CD4-positive, alpha-beta T cell (primary cell): Measurements from ENCODE around the gene DNAH3. TPM values are rescaled to one million over a fixed set of nuclear protein-coding genes. Genes with fewer than 3 reads are reported as not detected.

ENCODE experiments used
- ATAC-seq: fragments of 200-7000 bp; cut with Tn5 transposase; one replicate; pipeline ENCODE4 v1.10.0; 2022; ENCODE audit warnings: mild to moderate bottlenecking; ENCODE audit not compliant: poor library complexity
- CTCF ChIA-PET: fragments of 350-600 bp; sonication (Branson Sonifier 250); formaldehyde crosslinking; loops from one replicate; lab custom pipeline; 2021; ENCODE audit warnings: antibody characterized with exemption, inconsistent platforms; lab: Charles Lee
- POLR2A ChIA-PET: fragments of 350-600 bp; sonication (Branson Sonifier 250); formaldehyde crosslinking; loops from one replicate; lab custom pipeline; 2021; ENCODE audit warnings: antibody characterized with exemption, inconsistent platforms; lab: Charles Lee
- DNase-seq, 14 experiments: peaks; one replicate each; pipeline ENCODE4 v3.0.0-alpha.2; 2013 to 2020; ENCODE audit warnings: mixed read lengths in 2 of 14
- H3K27ac ChIP-seq, 2 donors: one replicate each; pipeline versions ENCODE4 v1.5.1 to v1.7.0; 2013; ENCODE audit warnings: low read length in 2 of 2, low read depth in 1 of 2, mild to moderate bottlenecking in 1 of 2
- H3K27me3 ChIP-seq, 2 experiments: 1 replicate in 1 of 2; 2 replicates in 1 of 2; pipeline versions ENCODE4 v1.6.1 to v1.7.0; 2013; ENCODE audit warnings: low read length in 2 of 2, control low read depth in 1 of 2, mild to moderate bottlenecking in 1 of 2, moderate library complexity in 1 of 2; ENCODE audit not compliant: insufficient read depth in 2 of 2, control insufficient read depth in 1 of 2
- H3K36me3 ChIP-seq: one replicate; pipeline ENCODE4 v1.6.1; 2013; ENCODE audit warnings: low read length, control low read depth; ENCODE audit not compliant: insufficient read depth
- H3K4me1 ChIP-seq: one replicate; pipeline ENCODE4 v1.6.1; 2013; ENCODE audit warnings: low read length, control low read depth; ENCODE audit not compliant: insufficient read depth
- H3K4me3 ChIP-seq: one replicate; pipeline ENCODE4 v1.5.1; 2013; ENCODE audit warnings: mild to moderate bottlenecking, low read length, moderate library complexity
- H3K9me3 ChIP-seq, 2 experiments: 1 replicate in 1 of 2; 2 replicates in 1 of 2; pipeline versions ENCODE4 v1.6.1 to v1.7.0; 2013; ENCODE audit warnings: low read length in 2 of 2, mild to moderate bottlenecking in 2 of 2, control low read depth in 1 of 2, moderate library complexity in 1 of 2; ENCODE audit not compliant: control insufficient read depth in 1 of 2, insufficient read depth in 1 of 2
- H3K27ac Mint-ChIP-seq: one replicate; pipeline ENCODE4 v1.8.0; 2020; ENCODE audit warnings: mixed read lengths
- H3K27me3 Mint-ChIP-seq: one replicate; pipeline ENCODE4 v1.8.0; 2021; ENCODE audit warnings: mixed read lengths
- H3K36me3 Mint-ChIP-seq: one replicate; pipeline ENCODE4 v1.8.0; 2021; ENCODE audit warnings: low read depth, mixed read lengths
- H3K4me1 Mint-ChIP-seq: one replicate; pipeline ENCODE4 v1.8.0; 2021; ENCODE audit warnings: low read depth, mixed read lengths
- H3K4me3 Mint-ChIP-seq: one replicate; pipeline ENCODE4 v1.8.0; 2020; ENCODE audit warnings: mild to moderate bottlenecking, mixed read lengths
- H3K9me3 Mint-ChIP-seq: one replicate; pipeline ENCODE4 v1.8.0; 2020; ENCODE audit warnings: mixed read lengths
- CTCF ChIP-seq: fragments of 200-600 bp; IDR thresholded peaks from one replicate; pipeline ENCODE4 v1.8.0; 2022; ENCODE audit warnings: antibody characterized with exemption, mild to moderate bottlenecking
- intact Hi-C, 2 experiments: fragments of 100-400 bp; cut with DNase I in 1 of 2; cut with micrococcal nuclease in 1 of 2; formaldehyde crosslinking; loops; one replicate each; pipeline versions ENCODE4 v1.15.1 to v1.9.0; 2023 to 2025; cut with DNase I, micrococcal nuclease
- total RNA-seq, 174 experiments: library from RNA in 2 of 174; stranded (reverse) in 2 of 174; gene quantifications; one replicate each; pipeline ENCODE4 v1.2.3 and lab custom pipeline; 2021 to 2026

Gene DNAH3
- total RNA-seq, 2 experiments from 2014 or later, result not detected

GRCh38 chr16:20971401-20971800, 179.2 kb downstream of the DNAH3 start:
- no peak overlapping the region for H3K4me3 ChIP-seq
- H3K27ac ChIP-seq, result no peak overlapping the region
- CTCF ChIA-PET, result no interaction called here
- no peaks in the 10 kb centered on the region for H3K36me3 Mint-ChIP-seq
- POLR2A ChIA-PET, result interaction anchor here (0.7 kb wide), 1 partner anchor 328 kb away, joined by 4 read pairs; no protein-coding TSS in a partner anchor
- no peaks in the 10 kb centered on the region for H3K4me1 ChIP-seq
- H3K4me1 Mint-ChIP-seq, result no peaks in the 10 kb centered on the region
- H3K9me3 ChIP-seq, result no peaks in the 10 kb centered on the region
- H3K27me3 Mint-ChIP-seq, result peaks cover 4% of the 10 kb centered on the region
- no peaks in the 10 kb centered on the region for H3K36me3 ChIP-seq
- ATAC-seq (no peak), DNase-seq (no peak)
- H3K9me3 Mint-ChIP-seq, result no peaks in the 10 kb centered on the region
- no peak for TF ChIP-seq CTCF
- intact Hi-C loops, result no loop called here
- H3K27ac Mint-ChIP-seq, result no peak overlapping the region
- H3K4me3 Mint-ChIP-seq, result no peak overlapping the region
- no peaks in the 10 kb centered on the region for H3K27me3 ChIP-seq

GRCh38 chr16:20969386-20969785, 181.3 kb downstream of the DNAH3 start:
- Histone ChIP-seq H3K4me1 (no peaks in the 10 kb centered on the region), H3K4me3 (no peak overlapping the region), H3K9me3 (no peaks in the 10 kb centered on the region), H3K27ac (no peak overlapping the region), H3K36me3 (no peaks in the 10 kb centered on the region), H3K27me3 (no peaks in the 10 kb centered on the region)
- no peak for TF ChIP-seq CTCF
- POLR2A ChIA-PET, result no interaction called here
- H3K4me3 Mint-ChIP-seq, result no peak overlapping the region
- ATAC-seq (no peak), DNase-seq (no peak)
- H3K9me3 Mint-ChIP-seq, result no peaks in the 10 kb centered on the region
- no peaks in the 10 kb centered on the region for H3K36me3 Mint-ChIP-seq
- intact Hi-C loops, result no loop called here
- CTCF ChIA-PET, result no interaction called here
- no peaks in the 10 kb centered on the region for H3K4me1 Mint-ChIP-seq
- H3K27ac Mint-ChIP-seq, result no peak overlapping the region
- peaks cover 4% of the 10 kb centered on the region for H3K27me3 Mint-ChIP-seq

GRCh38 chr16:20968765-20969164, 181.9 kb downstream of the DNAH3 start:
- peaks cover 4% of the 10 kb centered on the region for H3K27me3 Mint-ChIP-seq
- DNase-seq, result no peak
- H3K36me3 ChIP-seq, result no peaks in the 10 kb centered on the region
- H3K9me3 ChIP-seq, result no peaks in the 10 kb centered on the region
- H3K27me3 ChIP-seq, result no peaks in the 10 kb centered on the region
- no peaks in the 10 kb centered on the region for H3K36me3 Mint-ChIP-seq
- H3K27ac Mint-ChIP-seq, result no peak overlapping the region
- no peak overlapping the region for H3K27ac ChIP-seq
- H3K4me1 Mint-ChIP-seq, result no peaks in the 10 kb centered on the region
- ATAC-seq, result no peak
- TF ChIP-seq CTCF, result no peak
- H3K4me3 ChIP-seq, result no peak overlapping the region
- intact Hi-C loops, result no loop called here
- no peaks in the 10 kb centered on the region for H3K9me3 Mint-ChIP-seq
- POLR2A ChIA-PET, result no interaction called here
- no peak overlapping the region for H3K4me3 Mint-ChIP-seq
- H3K4me1 ChIP-seq, result no peaks in the 10 kb centered on the region
- CTCF ChIA-PET, result no interaction called here
